ENCODE data around the gene SOCS6.

DNA sequence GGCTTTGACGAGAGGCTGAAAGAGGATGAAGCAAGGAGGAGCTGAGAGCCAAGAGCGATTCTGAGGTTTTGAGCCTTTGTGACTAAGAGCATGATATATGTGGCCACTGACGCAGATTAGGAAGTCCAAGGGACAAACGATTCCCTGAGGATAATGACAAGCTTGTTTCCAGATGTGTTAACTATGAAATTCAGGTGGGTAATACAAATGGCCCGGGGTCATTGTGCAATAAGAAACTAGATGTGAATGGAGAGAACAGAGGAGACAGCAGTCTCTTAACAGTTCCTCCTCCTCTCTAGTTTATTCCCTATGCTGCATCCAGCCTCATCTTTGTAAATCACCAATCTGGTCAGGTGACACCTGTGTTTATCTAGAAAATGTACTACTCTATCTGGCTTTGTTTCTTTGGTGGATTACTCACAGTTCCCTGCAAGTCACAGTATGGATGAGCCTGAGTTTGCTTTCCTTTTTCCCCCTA, 84.2 kb downstream of the SOCS6 start:
- TF ChIP-seq, protein P1, sequence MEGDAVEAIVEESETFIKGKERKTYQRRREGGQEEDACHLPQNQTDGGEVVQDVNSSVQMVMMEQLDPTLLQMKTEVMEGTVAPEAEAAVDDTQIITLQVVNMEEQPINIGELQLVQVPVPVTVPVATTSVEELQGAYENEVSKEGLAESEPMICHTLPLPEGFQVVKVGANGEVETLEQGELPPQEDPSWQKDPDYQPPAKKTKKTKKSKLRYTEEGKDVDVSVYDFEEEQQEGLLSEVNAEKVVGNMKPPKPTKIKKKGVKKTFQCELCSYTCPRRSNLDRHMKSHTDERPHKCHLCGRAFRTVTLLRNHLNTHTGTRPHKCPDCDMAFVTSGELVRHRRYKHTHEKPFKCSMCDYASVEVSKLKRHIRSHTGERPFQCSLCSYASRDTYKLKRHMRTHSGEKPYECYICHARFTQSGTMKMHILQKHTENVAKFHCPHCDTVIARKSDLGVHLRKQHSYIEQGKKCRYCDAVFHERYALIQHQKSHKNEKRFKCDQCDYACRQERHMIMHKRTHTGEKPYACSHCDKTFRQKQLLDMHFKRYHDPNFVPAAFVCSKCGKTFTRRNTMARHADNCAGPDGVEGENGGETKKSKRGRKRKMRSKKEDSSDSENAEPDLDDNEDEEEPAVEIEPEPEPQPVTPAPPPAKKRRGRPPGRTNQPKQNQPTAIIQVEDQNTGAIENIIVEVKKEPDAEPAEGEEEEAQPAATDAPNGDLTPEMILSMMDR (IDR thresholded peaks at IDR 0.05 in 4 of 5, conservative IDR thresholded peaks at IDR 0.05 in 1 of 5) = no peak
- TF ChIP-seq POLR2A (IDR thresholded peaks at IDR 0.05) = no peak
